T-helper 22 cell (primary cell): ENCODE results near the gene CDKAL1.

Source experiments
- DNase-seq: peaks from one replicate; pipeline ENCODE4 v3.0.0-alpha.2; 2020; ENCODE audit warnings: low read depth

Gene CDKAL1

GRCh38 chr6:21142741-21143140 lies 608.5 kb downstream of the CDKAL1 start:
- no peak for DNase-seq

- no peak for DNase-seq
Observed at GRCh38 chr6:21143645-21144044, 609.4 kb downstream of the CDKAL1 start.

- DNase-seq: no peak
Observed at GRCh38 chr6:21144928-21145327, 610.7 kb downstream of the CDKAL1 start.

GRCh38 chr6:21147995-21148394 lies 613.7 kb downstream of the CDKAL1 start:
- no peak for DNase-seq

- no peak for DNase-seq
Observed at GRCh38 chr6:21149470-21149869, 615.2 kb downstream of the CDKAL1 start.

GRCh38 chr6:21150667-21151066 lies 616.4 kb downstream of the CDKAL1 start:
- no peak for DNase-seq

- no peak for DNase-seq
Observed at GRCh38 chr6:21151119-21151518, 616.9 kb downstream of the CDKAL1 start.

GRCh38 chr6:21151530-21151929 lies 617.3 kb downstream of the CDKAL1 start:
- no peak for DNase-seq

- DNase-seq: no peak
Observed at GRCh38 chr6:21157186-21157929, 623.1 kb downstream of the CDKAL1 start.

- no peak for DNase-seq
Observed at GRCh38 chr6:21158149-21158548, 623.9 kb downstream of the CDKAL1 start.

GRCh38 chr6:21158873-21159272 lies 624.6 kb downstream of the CDKAL1 start:
- DNase-seq: no peak

- DNase-seq: no peak
Observed at GRCh38 chr6:21159465-21159864, 625.2 kb downstream of the CDKAL1 start.

GRCh38 chr6:21161707-21162106 lies 627.5 kb downstream of the CDKAL1 start:
- DNase-seq: no peak

GRCh38 chr6:21163110-21163837 lies 629.0 kb downstream of the CDKAL1 start:
- no peak for DNase-seq

- DNase-seq: no peak
Observed at GRCh38 chr6:21163838-21164180, 629.6 kb downstream of the CDKAL1 start.

GRCh38 chr6:21164768-21165326 lies 630.6 kb downstream of the CDKAL1 start:
- DNase-seq: no peak

- no peak for DNase-seq
Observed at GRCh38 chr6:21166754-21167153, 632.5 kb downstream of the CDKAL1 start.

GRCh38 chr6:21167790-21168189 lies 633.5 kb downstream of the CDKAL1 start:
- no peak for DNase-seq

GRCh38 chr6:21171801-21172200 lies 637.5 kb downstream of the CDKAL1 start:
- no peak for DNase-seq

GRCh38 chr6:21173031-21173430 lies 638.8 kb downstream of the CDKAL1 start:
- no peak for DNase-seq

GRCh38 chr6:21173678-21174077 lies 639.4 kb downstream of the CDKAL1 start:
- DNase-seq: no peak

- no peak for DNase-seq
Observed at GRCh38 chr6:21176197-21176596, 641.9 kb downstream of the CDKAL1 start.

- no peak for DNase-seq
Observed at GRCh38 chr6:21180155-21180554, 645.9 kb downstream of the CDKAL1 start.
